Hepatocyte (in vitro differentiated cells): ENCODE measurements around the gene FLOT2. TPM values are rescaled to one million over a fixed set of nuclear protein-coding genes. Genes with fewer than 3 reads are reported as not detected.
"Not testable (repeated sequence)": the region's sequence is repeated elsewhere in the genome, so short reads cannot be mapped to it uniquely, and the experiment has no call there.

Experiments
- DNase-seq: peaks from one replicate; pipeline ENCODE4 v3.0.0-alpha.2; 2016; ENCODE audit warnings: low spot score
- H2AFZ ChIP-seq: fragments of 200-600 bp; sonication (generic); 2 replicates; pipeline ENCODE4 v1.6.0; 2016; ENCODE audit warnings: antibody characterized with exemption, mild to moderate bottlenecking
- H3K27ac ChIP-seq: fragments of 200-600 bp; sonication (generic); 2 replicates; pipeline ENCODE4 v1.5.1; 2016; ENCODE audit warnings: mild to moderate bottlenecking
- H3K27me3 ChIP-seq: fragments of 200-600 bp; sonication (generic); 2 replicates; pipeline ENCODE4 v1.6.1; 2016
- H3K36me3 ChIP-seq: fragments of 200-600 bp; sonication (generic); replicated peaks from 2 replicates; pipeline ENCODE4 v1.5.1; 2016; ENCODE audit warnings: low read depth; ENCODE audit not compliant: insufficient read depth
- H3K4me1 ChIP-seq: fragments of 200-600 bp; sonication (generic); 2 replicates; pipeline ENCODE4 v1.5.1; 2016; ENCODE audit warnings: mild to moderate bottlenecking, moderate library complexity; ENCODE audit not compliant: insufficient read depth
- H3K4me2 ChIP-seq: fragments of 200-600 bp; sonication (generic); 2 replicates; pipeline ENCODE4 v1.6.0; 2016
- H3K4me3 ChIP-seq: fragments of 200-600 bp; sonication (generic); 2 replicates; pipeline ENCODE4 v1.5.1; 2016; ENCODE audit warnings: mild to moderate bottlenecking
- H3K79me2 ChIP-seq: fragments of 200-600 bp; sonication (generic); 2 replicates; pipeline ENCODE4 v1.6.0; 2017; ENCODE audit warnings: mild to moderate bottlenecking
- H3K9me2 ChIP-seq: fragments of 200-600 bp; sonication (generic); replicated peaks from 2 replicates; pipeline ENCODE4 v1.6.0; 2017; ENCODE audit warnings: mild to moderate bottlenecking; ENCODE audit not compliant: insufficient read depth
- H3K9me3 ChIP-seq: fragments of 200-600 bp; sonication (generic); 2 replicates; pipeline ENCODE4 v1.5.1; 2016; ENCODE audit warnings: low read depth, mild to moderate bottlenecking
- H4K20me1 ChIP-seq: fragments of 200-600 bp; sonication (generic); 2 replicates; pipeline ENCODE4 v1.6.0; 2016; ENCODE audit warnings: mild to moderate bottlenecking; ENCODE audit not compliant: insufficient read depth, poor library complexity, severe bottlenecking
- EZH2 ChIP-seq: fragments of 200-600 bp; sonication (generic); IDR thresholded peaks from 2 replicates; pipeline ENCODE4 v1.6.1; 2016; ENCODE audit warnings: antibody characterized with exemption, mild to moderate bottlenecking, borderline replicate concordance
- EZH2phosphoT487 ChIP-seq: fragments of 200-600 bp; sonication (generic); IDR thresholded peaks from one replicate; pipeline ENCODE4 v1.6.1; 2018; ENCODE audit warnings: antibody characterized with exemption, mild to moderate bottlenecking, low read depth, moderate library complexity; ENCODE audit not compliant: unreplicated experiment, severe bottlenecking
- WGBS: methylation state at CpG from one replicate; pipeline ENCODE4 v1.1.6; 2016; ENCODE audit warnings: low lambda C conversion rate; ENCODE audit errors: missing lambda C conversion rate; 5-methylcytosine and 5-hydroxymethylcytosine counted together
- microRNA counts: library from miRNA; unstranded; fragments of <30 nt; microRNA quantifications from one replicate; lab custom pipeline; 2017
- microRNA-seq: library from miRNA; unstranded; fragments of <30 nt; microRNA quantifications from one replicate; pipeline ENCODE4, GENCODE V29; 2017
- polyA plus RNA-seq: library from polyadenylated mRNA; unstranded; fragments of >200 nt; fragmentation: Nextera tagmentation; extraction: Ambion mirVana; gene quantifications from 2 replicates; pipeline ENCODE4 v1.2.1, GENCODE V29; 2016
- small RNA-seq: library from RNA; depleted of rRNA; stranded (forward); fragments of <200 nt; gene quantifications from one replicate; pipeline ENCODE3, GENCODE V24; 2014
- total RNA-seq: library from RNA; depleted of rRNA; stranded (reverse); fragments of >200 nt; gene quantifications from 2 replicates; pipeline ENCODE4 v1.2.3, GENCODE V29; 2014
- TF ChIP-seq, protein P1 (sequence below): fragments of 200-600 bp; sonication (generic); IDR thresholded peaks from 2 replicates; pipeline ENCODE4 v1.5.1; 2016; ENCODE audit warnings: antibody characterized with exemption, mild to moderate bottlenecking; ENCODE audit not compliant: poor library complexity

The FLOT2 gene
- total and polyA plus RNA-seq, 2 experiments from 2014 or later = 42.0 to 64.0 TPM

DNA sequence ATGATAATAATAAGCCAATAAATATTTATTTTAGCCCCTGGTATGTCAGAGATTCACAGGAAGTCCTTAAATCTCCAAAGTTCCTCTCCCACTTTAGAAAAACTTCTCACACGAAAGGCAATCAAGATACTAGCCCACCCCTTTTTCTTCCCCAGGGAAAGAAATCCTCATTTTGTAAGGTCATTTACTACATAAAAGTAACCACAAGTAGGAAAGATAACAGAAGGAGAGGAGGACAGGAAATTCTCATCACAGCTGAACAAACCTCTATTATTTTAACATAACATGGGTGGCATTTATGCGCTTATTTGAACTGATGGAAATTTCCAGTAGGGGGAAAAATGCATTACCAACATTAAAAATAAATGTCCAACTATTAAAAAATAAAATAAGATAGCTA lies 58.3 kb downstream of the FLOT2 start:
- no peak overlapping the region for H3K4me2 ChIP-seq
- no peak overlapping the region for H3K4me3 ChIP-seq
- TF ChIP-seq EZH2 = no peak
- TF ChIP-seq EZH2phosphoT487 = no peak
- TF ChIP-seq, protein P1, sequence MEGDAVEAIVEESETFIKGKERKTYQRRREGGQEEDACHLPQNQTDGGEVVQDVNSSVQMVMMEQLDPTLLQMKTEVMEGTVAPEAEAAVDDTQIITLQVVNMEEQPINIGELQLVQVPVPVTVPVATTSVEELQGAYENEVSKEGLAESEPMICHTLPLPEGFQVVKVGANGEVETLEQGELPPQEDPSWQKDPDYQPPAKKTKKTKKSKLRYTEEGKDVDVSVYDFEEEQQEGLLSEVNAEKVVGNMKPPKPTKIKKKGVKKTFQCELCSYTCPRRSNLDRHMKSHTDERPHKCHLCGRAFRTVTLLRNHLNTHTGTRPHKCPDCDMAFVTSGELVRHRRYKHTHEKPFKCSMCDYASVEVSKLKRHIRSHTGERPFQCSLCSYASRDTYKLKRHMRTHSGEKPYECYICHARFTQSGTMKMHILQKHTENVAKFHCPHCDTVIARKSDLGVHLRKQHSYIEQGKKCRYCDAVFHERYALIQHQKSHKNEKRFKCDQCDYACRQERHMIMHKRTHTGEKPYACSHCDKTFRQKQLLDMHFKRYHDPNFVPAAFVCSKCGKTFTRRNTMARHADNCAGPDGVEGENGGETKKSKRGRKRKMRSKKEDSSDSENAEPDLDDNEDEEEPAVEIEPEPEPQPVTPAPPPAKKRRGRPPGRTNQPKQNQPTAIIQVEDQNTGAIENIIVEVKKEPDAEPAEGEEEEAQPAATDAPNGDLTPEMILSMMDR = no peak
- H2AFZ ChIP-seq = no peak overlapping the region
- H3K36me3 ChIP-seq = no peaks in the 10 kb centered on the region
- no peaks in the 10 kb centered on the region for H3K9me2 ChIP-seq
- H3K27me3 ChIP-seq = no peaks in the 10 kb centered on the region
- H3K27ac ChIP-seq = no peak overlapping the region
- no peaks in the 10 kb centered on the region for H3K9me3 ChIP-seq
- peaks cover 4% of the 10 kb centered on the region for H4K20me1 ChIP-seq
- DNase-seq = no peak
- H3K4me1 ChIP-seq = peaks cover 5% of the 10 kb centered on the region
- 87% methylated on average over 2 of the region's 2 CpGs for WGBS
- H3K79me2 ChIP-seq = peaks cover 87% of the 10 kb centered on the region

DNA sequence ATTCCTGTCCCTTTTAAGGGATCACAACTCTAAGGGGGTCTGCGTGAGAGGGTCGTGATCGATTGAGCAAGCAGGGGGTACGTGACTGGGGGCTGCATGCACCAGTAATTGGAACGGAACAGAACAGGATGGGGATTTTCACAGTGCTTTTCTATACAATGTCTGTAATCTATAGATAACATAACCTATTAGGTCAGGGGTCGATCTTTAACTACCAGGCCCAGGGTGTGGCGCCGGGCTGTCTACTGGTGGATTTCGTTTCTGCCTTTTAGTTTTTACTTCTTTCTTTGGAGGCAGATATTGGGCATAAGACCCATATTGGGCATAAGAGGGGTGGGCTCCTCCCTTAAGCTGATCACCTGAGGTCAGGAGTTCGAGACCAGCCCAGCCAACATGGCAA lies 61.0 kb downstream of the FLOT2 start:
- not testable (repeated sequence) for H3K4me1 ChIP-seq, H3K36me3 ChIP-seq, H3K4me2 ChIP-seq, H4K20me1 ChIP-seq, H2AFZ ChIP-seq, DNase-seq, H3K9me3 ChIP-seq, H3K9me2 ChIP-seq, H3K27ac ChIP-seq, H3K27me3 ChIP-seq, H3K4me3 ChIP-seq
- 87% methylated on average over 10 of the region's 10 CpGs for WGBS
- H3K79me2 ChIP-seq = peaks cover 100% of the 10 kb centered on the region

DNA sequence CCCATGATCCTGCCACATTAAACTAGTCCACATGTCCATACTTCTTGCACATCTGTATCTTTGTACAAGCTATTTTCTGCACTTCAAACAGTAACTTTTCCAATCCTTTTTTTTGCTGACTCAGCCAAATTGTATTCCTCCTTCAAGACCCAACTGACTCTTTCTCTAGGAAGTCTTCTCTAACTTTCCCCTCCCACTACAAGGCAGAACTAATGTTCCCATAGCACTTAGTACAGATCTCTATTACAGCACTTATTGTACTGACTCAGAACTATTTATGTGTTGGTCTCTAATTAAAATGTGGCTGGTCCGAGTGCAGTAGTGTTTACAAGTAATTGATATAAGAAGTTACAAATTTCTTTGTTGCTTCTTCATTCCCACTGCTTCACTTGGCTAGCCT lies 63.1 kb downstream of the FLOT2 start:
- Histone ChIP-seq H3K4me2 (no peak overlapping the region), H3K4me3 (no peak overlapping the region), H3K36me3 (no peaks in the 10 kb centered on the region), H2AFZ (no peak overlapping the region), H4K20me1 (peaks cover 4% of the 10 kb centered on the region), H3K27ac (no peak overlapping the region), H3K79me2 (peaks cover 97% of the 10 kb centered on the region), H3K27me3 (no peaks in the 10 kb centered on the region), H3K9me3 (no peaks in the 10 kb centered on the region), H3K4me1 (no peaks in the 10 kb centered on the region), H3K9me2 (no peaks in the 10 kb centered on the region)
- no peak for TF ChIP-seq EZH2
- TF ChIP-seq EZH2phosphoT487 = no peak
- TF ChIP-seq, protein P1 = no peak
- 100% methylated on average over 1 of the region's 1 CpG for WGBS
- DNase-seq = no peak

MicroRNAs encoded within 50 kb of the gene (microRNA counts, 767-probe panel; counts per million panel counts)
- microRNA hsa-miR-144-3p (lab: Ali Mortazavi, UCI) (6,429 counts per million, percentile 30 among the panel's probes with 10 or more counts), microRNA hsa-miR-451a (lab: Ali Mortazavi, UCI) (not detected)

Small RNAs within 50 kb of the gene (microRNA-seq; reads per million reads assigned to microRNA genes)
- not detected for gene MIR451B

Small RNAs within 50 kb of the gene (small RNA-seq; reads per million reads assigned to genes)
- not detected for gene RF00019

Other genes with a start within 250 kb of the FLOT2 start
- gene SDF2, start 235.8 kb downstream of the FLOT2 start, total RNA-seq = 77.4 and 78.6 TPM in 2 replicates
- gene SDF2, start 235.8 kb downstream of the FLOT2 start, polyA plus RNA-seq = 123 and 148 TPM in 2 replicates
- gene SUPT6H, start 235.5 kb downstream of the FLOT2 start, total RNA-seq = 48.8 and 50.8 TPM in 2 replicates
- 32.6 and 34.3 TPM in 2 replicates for gene SUPT6H, start 235.5 kb downstream of the FLOT2 start, polyA plus RNA-seq
- 3.9 and 4.4 TPM in 2 replicates for gene PROCA1, start 185.8 kb downstream of the FLOT2 start, total RNA-seq
- 1.1 and 1.8 TPM in 2 replicates for gene PROCA1, start 185.8 kb downstream of the FLOT2 start, polyA plus RNA-seq
- gene RAB34, start 179.9 kb downstream of the FLOT2 start, total RNA-seq = 160 and 184 TPM in 2 replicates
- 180 and 185 TPM in 2 replicates for gene RAB34, start 179.9 kb downstream of the FLOT2 start, polyA plus RNA-seq
- gene RPL23A, start 177.7 kb downstream of the FLOT2 start, total RNA-seq = 501 and 614 TPM in 2 replicates
- 1,050 and 1,115 TPM in 2 replicates for gene RPL23A, start 177.7 kb downstream of the FLOT2 start, polyA plus RNA-seq
- 12.5 and 14.6 TPM in 2 replicates for gene TLCD1, start 171.5 kb downstream of the FLOT2 start, total RNA-seq
- 23.4 and 26.6 TPM in 2 replicates for gene TLCD1, start 171.5 kb downstream of the FLOT2 start, polyA plus RNA-seq
- 3.3 and 5.5 TPM in 2 replicates for gene NEK8, start 168.9 kb downstream of the FLOT2 start, total RNA-seq
- 8.1 and 9.7 TPM in 2 replicates for gene NEK8, start 168.9 kb downstream of the FLOT2 start, polyA plus RNA-seq
- 99.5 and 107 TPM in 2 replicates for gene TRAF4, start 153.7 kb downstream of the FLOT2 start, total RNA-seq
- gene TRAF4, start 153.7 kb downstream of the FLOT2 start, polyA plus RNA-seq = 66.2 and 81.4 TPM in 2 replicates
- 7.9 and 10.3 TPM in 2 replicates for gene FAM222B, start 54.9 kb downstream of the FLOT2 start, total RNA-seq
- 28.5 and 36.0 TPM in 2 replicates for gene FAM222B, start 54.9 kb downstream of the FLOT2 start, polyA plus RNA-seq
- 30.0 and 42.8 TPM in 2 replicates for gene ERAL1, start 42.7 kb downstream of the FLOT2 start, total RNA-seq
- 56.2 and 77.1 TPM in 2 replicates for gene ERAL1, start 42.7 kb downstream of the FLOT2 start, polyA plus RNA-seq
- gene DHRS13, start 5.3 kb upstream of the FLOT2 start, total RNA-seq = 14.9 and 22.4 TPM in 2 replicates
- 10.8 and 15.4 TPM in 2 replicates for gene DHRS13, start 5.3 kb upstream of the FLOT2 start, polyA plus RNA-seq
- gene PHF12, start 53.8 kb upstream of the FLOT2 start, total RNA-seq = 18.2 and 19.0 TPM in 2 replicates
- gene PHF12, start 53.8 kb upstream of the FLOT2 start, polyA plus RNA-seq = 10.0 and 12.1 TPM in 2 replicates
- gene SEZ6, start 108.3 kb upstream of the FLOT2 start, total RNA-seq = 1.2 TPM in 1 of 2 replicates, not detected in the other
- gene SEZ6, start 108.3 kb upstream of the FLOT2 start, polyA plus RNA-seq = 0.58 and 0.81 TPM in 2 replicates
- gene PIPOX, start 145.4 kb upstream of the FLOT2 start, total RNA-seq = 15.8 TPM in 2 replicates
- 8.0 and 10.2 TPM in 2 replicates for gene PIPOX, start 145.4 kb upstream of the FLOT2 start, polyA plus RNA-seq